Measurements from ENCODE around the gene FAM83B.

FAM83B gene

GRCh38 chr6:54861905-54862616, 15.5 kb downstream of the FAM83B start:
- TF ChIP-seq CTCF (IDR thresholded peaks at IDR 0.05; ENCODE audit: low read depth, low read length, poor library complexity, severe bottlenecking) (no peak), EZH2phosphoT487 (IDR thresholded peaks at IDR 0.05; ENCODE audit: borderline replicate concordance, low read length) (no peak)
- Histone ChIP-seq H3K4me3 (ENCODE audit: low read length) (no peak overlapping the region), H3K27ac (ENCODE audit: low read depth, low read length) (no peak overlapping the region), H4K20me1 (ENCODE audit: control insufficient read depth, insufficient read depth, low read depth, low read length) (no peaks in the 10 kb centered on the region), H3K36me3 (ENCODE audit: control insufficient read depth, low read length) (no peaks in the 10 kb centered on the region), H3K9me3 (ENCODE audit: control insufficient read depth, insufficient read depth, low read length) (no peaks in the 10 kb centered on the region), H3F3A (ENCODE audit: control insufficient read depth, insufficient read depth) (no peaks in the 10 kb centered on the region), H3K9me2 (replicated peaks; ENCODE audit: control insufficient read depth, low read length) (no peaks in the 10 kb centered on the region), H3K79me2 (ENCODE audit: control insufficient read depth, low read length) (no peaks in the 10 kb centered on the region), H3K4me1 (ENCODE audit: control insufficient read depth, low read length) (no peaks in the 10 kb centered on the region), H3K4me2 (ENCODE audit: low read length) (no peak overlapping the region), H3K27me3 (ENCODE audit: control insufficient read depth, low read length) (no peaks in the 10 kb centered on the region)

DNA sequence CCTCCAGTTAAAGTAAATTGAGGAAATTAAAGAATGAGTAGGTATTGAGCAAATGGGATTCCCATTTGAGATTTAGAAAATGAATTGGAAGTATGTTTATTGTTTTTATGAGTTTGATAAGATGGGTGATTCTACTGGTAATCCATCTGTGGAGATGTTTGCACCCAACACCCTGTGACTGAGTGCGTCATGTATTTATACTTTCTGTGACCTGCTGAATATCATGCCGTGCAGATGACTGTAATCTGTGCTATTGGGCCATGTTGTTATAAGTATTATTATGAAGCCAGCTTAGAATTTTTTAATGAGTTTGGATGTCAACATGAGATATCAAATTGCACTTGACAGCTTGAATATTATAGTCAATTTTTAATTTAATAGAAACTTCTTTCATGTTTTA, 17.7 kb downstream of the FAM83B start:
- Histone ChIP-seq H3K4me2 (ENCODE audit: low read length) (no peak overlapping the region), H3F3A (ENCODE audit: control insufficient read depth, insufficient read depth) (no peaks in the 10 kb centered on the region), H3K27ac (ENCODE audit: low read depth, low read length) (no peak overlapping the region), H3K27me3 (ENCODE audit: control insufficient read depth, low read length) (no peaks in the 10 kb centered on the region), H3K4me1 (ENCODE audit: control insufficient read depth, low read length) (no peaks in the 10 kb centered on the region), H3K4me3 (ENCODE audit: low read length) (no peak overlapping the region), H3K79me2 (ENCODE audit: control insufficient read depth, low read length) (no peaks in the 10 kb centered on the region), H4K20me1 (ENCODE audit: control insufficient read depth, insufficient read depth, low read depth, low read length) (no peaks in the 10 kb centered on the region), H3K9me3 (ENCODE audit: control insufficient read depth, insufficient read depth, low read length) (no peaks in the 10 kb centered on the region), H3K36me3 (ENCODE audit: control insufficient read depth, low read length) (no peaks in the 10 kb centered on the region), H3K9me2 (replicated peaks; ENCODE audit: control insufficient read depth, low read length) (no peaks in the 10 kb centered on the region)
- TF ChIP-seq EZH2phosphoT487 (IDR thresholded peaks at IDR 0.05; ENCODE audit: borderline replicate concordance, low read length) (no peak), CTCF (IDR thresholded peaks at IDR 0.05; ENCODE audit: low read depth, low read length, poor library complexity, severe bottlenecking) (no peak)

- Histone ChIP-seq H3K36me3 (ENCODE audit: control insufficient read depth, low read length) (no peaks in the 10 kb centered on the region), H3K9me2 (replicated peaks; ENCODE audit: control insufficient read depth, low read length) (no peaks in the 10 kb centered on the region), H3K9me3 (ENCODE audit: control insufficient read depth, insufficient read depth, low read length) (no peaks in the 10 kb centered on the region), H4K20me1 (ENCODE audit: control insufficient read depth, insufficient read depth, low read depth, low read length) (no peaks in the 10 kb centered on the region), H3K27ac (ENCODE audit: low read depth, low read length) (no peak overlapping the region), H3K4me1 (ENCODE audit: control insufficient read depth, low read length) (no peaks in the 10 kb centered on the region), H3K4me3 (ENCODE audit: low read length) (no peak overlapping the region), H3F3A (ENCODE audit: control insufficient read depth, insufficient read depth) (no peaks in the 10 kb centered on the region), H3K4me2 (ENCODE audit: low read length) (no peak overlapping the region), H3K27me3 (ENCODE audit: control insufficient read depth, low read length) (no peaks in the 10 kb centered on the region), H3K79me2 (ENCODE audit: control insufficient read depth, low read length) (no peaks in the 10 kb centered on the region)
- no peak for TF ChIP-seq CTCF (IDR thresholded peaks at IDR 0.05; ENCODE audit: low read depth, low read length, poor library complexity, severe bottlenecking)
- TF ChIP-seq EZH2phosphoT487 (IDR thresholded peaks at IDR 0.05; ENCODE audit: borderline replicate concordance, low read length): no peak
Observed at GRCh38 chr6:54865091-54865631, 18.6 kb downstream of the FAM83B start.

Data from DOHH2 (cell line).